Kidney (tissue), 14 donors: ENCODE measurements around the gene HCFC1. TPM values are rescaled to one million over a fixed set of nuclear protein-coding genes. Genes with fewer than 3 reads are reported as not detected.

ENCODE experiments used
- DNase-seq, 5 donors: peaks; one replicate each; pipeline ENCODE4 v3.0.0-alpha.2; 2013 to 2020
- FAIRE-seq: peaks from 2 replicates; lab custom pipeline; 2012; peaks lifted over from hg19 to GRCh38; lab: Jason Lieb, UNC
- H3K27ac ChIP-seq, 2 donors: one replicate each; pipeline ENCODE4 v1.7.0; 2013; ENCODE audit warnings: low read depth in 2 of 2, low read length in 2 of 2, inconsistent platforms in 1 of 2
- H3K27me3 ChIP-seq: one replicate; pipeline ENCODE4 v1.7.1; 2013; ENCODE audit warnings: low read length, inconsistent platforms; ENCODE audit not compliant: control insufficient read depth, insufficient read depth
- H3K36me3 ChIP-seq, 3 donors: one replicate each; pipeline versions ENCODE4 v1.7.0 to v1.7.1; 2013; ENCODE audit warnings: low read length in 3 of 3, control low read depth in 1 of 3, inconsistent platforms in 1 of 3; ENCODE audit not compliant: insufficient read depth in 3 of 3, control insufficient read depth in 2 of 3
- H3K4me1 ChIP-seq, 3 donors: one replicate each; pipeline versions ENCODE4 v1.7.0 to v1.7.1; 2013; ENCODE audit warnings: low read length in 3 of 3, inconsistent platforms in 1 of 3, low read depth in 1 of 3; ENCODE audit not compliant: control insufficient read depth in 2 of 3, insufficient read depth in 2 of 3
- H3K4me3 ChIP-seq, 3 donors: one replicate each; pipeline versions ENCODE4 v1.7.0 to v1.8.1; 2013; ENCODE audit warnings: low read length in 3 of 3, control low read depth in 1 of 3, inconsistent platforms in 1 of 3
- H3K9ac ChIP-seq, 3 donors: one replicate each; pipeline versions ENCODE4 v1.7.0 to v1.7.1; 2013; ENCODE audit warnings: low read length in 3 of 3, control low read depth in 1 of 3, inconsistent platforms in 1 of 3
- H3K9me3 ChIP-seq, 3 donors: one replicate each; pipeline versions ENCODE4 v1.7.0 to v1.7.1; 2013; ENCODE audit warnings: low read length in 3 of 3, control low read depth in 1 of 3, inconsistent platforms in 1 of 3; ENCODE audit not compliant: control insufficient read depth in 2 of 3, insufficient read depth in 1 of 3
- CTCF ChIP-seq: IDR thresholded peaks from 3 replicates; pipeline ENCODE4 v1.5.1; 2012; ENCODE audit warnings: mild to moderate bottlenecking, moderate library complexity, borderline replicate concordance; ENCODE audit not compliant: insufficient read depth; ENCODE audit errors: extremely low read depth
- intact Hi-C: fragments of 100-400 bp; cut with DNase I; formaldehyde crosslinking; loops from one replicate; pipeline ENCODE4 v1.11.1; 2022
- polyA plus RNA-seq: library from polyadenylated mRNA; stranded (reverse); fragments of 350-450 nt; fragmentation: Illumina TruSeq; extraction: RNeasy Lipid Tissue Mini Kit (QIAGEN cat#74804); gene quantifications from one replicate; pipeline ENCODE4 v1.2.3, GENCODE V29; 2014; ENCODE audit warnings: low read depth, low replicate concordance; ENCODE audit not compliant: insufficient read depth
- total RNA-seq: library from RNA; stranded (reverse); fragmentation: NEBNext Ultra II Directional; extraction: Animal tissue kit (Norgen Biotek cat#: 25700); gene quantifications from one replicate; pipeline ENCODE4 v1.2.1, GENCODE V29; 2021
- donor health status: control.
- donor health status: control.
- donor health status: control.
- donor health status: control.
- donor health status: control.
- donor health status: DM: yes; HTN: yes; CAD: no.
- donor health status: Normal renal cell carcinoma (clear cell type).

Gene HCFC1
- total and polyA plus RNA-seq, 2 donors from 2014 or later: 13.5 to 54.6 TPM

GRCh38 chrX:153989973-153990655, 18.5 kb upstream of the HCFC1 start:
- no peak overlapping the region for H3K27ac ChIP-seq
- FAIRE-seq (no peak), DNase-seq (no peak)
- peaks cover 0 to 3% (median 0%) of the 10 kb centered on the region in 3 donors for H3K4me1 ChIP-seq
- no peaks in the 10 kb centered on the region for H3K27me3 ChIP-seq
- intact Hi-C loops: no loop called here
- H3K36me3 ChIP-seq: no peaks in the 10 kb centered on the region
- no peak for TF ChIP-seq CTCF
- H3K9ac ChIP-seq: no peak overlapping the region
- H3K4me3 ChIP-seq: no peak overlapping the region
- no peaks in the 10 kb centered on the region for H3K9me3 ChIP-seq

GRCh38 chrX:153988493-153988892, 16.9 kb upstream of the HCFC1 start:
- DNase-seq (no peak), FAIRE-seq (no peak)
- Histone ChIP-seq H3K27me3 (no peaks in the 10 kb centered on the region), H3K36me3 (no peaks in the 10 kb centered on the region), H3K4me1 (peaks cover 0 to 3% (median 0%) of the 10 kb centered on the region in 3 donors), H3K9me3 (no peaks in the 10 kb centered on the region), H3K4me3 (no peak overlapping the region), H3K27ac (no peak overlapping the region), H3K9ac (no peak overlapping the region)
- TF ChIP-seq CTCF: no peak
- intact Hi-C loops: no loop called here

- intact Hi-C loops: no loop called here
- H3K27ac ChIP-seq: no peak overlapping the region
- no peaks in the 10 kb centered on the region for H3K27me3 ChIP-seq
- no peak overlapping the region for H3K4me3 ChIP-seq
- no peaks in the 10 kb centered on the region for H3K9me3 ChIP-seq
- no peak for TF ChIP-seq CTCF
- FAIRE-seq (no peak), DNase-seq (no peak)
- peaks cover 0 to 3% (median 0%) of the 10 kb centered on the region in 3 donors for H3K4me1 ChIP-seq
- no peaks in the 10 kb centered on the region for H3K36me3 ChIP-seq
- H3K9ac ChIP-seq: no peak overlapping the region
These were observed 12.9 kb upstream of the HCFC1 start for GRCh38 chrX:153984351-153985178.
